Heart right ventricle (tissue), 16 donors: ENCODE results near the gene MGMT. TPM values are rescaled to one million over a fixed set of nuclear protein-coding genes. Genes with fewer than 3 reads are reported as not detected.

ENCODE experiments used
- ATAC-seq, 8 donors: fragments of 200-7000 bp; cut with Tn5 transposase; one replicate each; pipeline ENCODE4 v1.9.1; 2020; ENCODE audit warnings: mild to moderate bottlenecking in 8 of 8, moderate library complexity in 8 of 8, moderate number of reproducible peaks in 1 of 8
- DNase-seq, 2 donors: peaks; one replicate each; pipeline ENCODE4 v3.0.0-alpha.2; 2020
- H3K27ac ChIP-seq, 10 donors: fragments of 200-600 bp; sonication (generic) in 2 of 10; one replicate each; pipeline versions ENCODE4 v1.5.0 to v1.8.0; 2020 to 2022; ENCODE audit warnings: mild to moderate bottlenecking in 3 of 10
- H3K27me3 ChIP-seq, 7 donors: fragments of 200-600 bp; one replicate each; pipeline ENCODE4 v1.8.0; 2021 to 2022; ENCODE audit warnings: mild to moderate bottlenecking in 2 of 7
- H3K36me3 ChIP-seq, 9 donors: fragments of 200-600 bp; sonication (generic) in 1 of 9; one replicate each; pipeline versions ENCODE4 v1.5.0 to v1.8.0; 2020 to 2022; ENCODE audit warnings: mild to moderate bottlenecking in 2 of 9
- H3K4me1 ChIP-seq, 9 donors: fragments of 200-600 bp; sonication (generic) in 1 of 9; one replicate each; pipeline versions ENCODE4 v1.5.0 to v1.8.0; 2020 to 2022; ENCODE audit warnings: mild to moderate bottlenecking in 4 of 9
- H3K4me3 ChIP-seq, 10 donors: fragments of 200-600 bp; sonication (generic) in 2 of 10; one replicate each; pipeline versions ENCODE4 v1.5.0 to v1.8.0; 2020 to 2022; ENCODE audit warnings: mild to moderate bottlenecking in 7 of 10, moderate library complexity in 2 of 10
- H3K9me3 ChIP-seq, 11 donors: fragments of 200-600 bp in 10 of 11; sonication (generic) in 2 of 11; one replicate each; pipeline versions ENCODE4 v1.5.0 to v1.8.0; 2013 to 2022; ENCODE audit warnings: mild to moderate bottlenecking in 2 of 11, control low read depth in 1 of 11, moderate library complexity in 1 of 11
- CTCF ChIP-seq, 9 donors: fragments of 200-600 bp; sonication (generic) in 2 of 9; IDR thresholded peaks; one replicate each; pipeline versions ENCODE4 v1.5.0 to v1.8.0; 2021 to 2022; ENCODE audit warnings: antibody characterized with exemption in 9 of 9, mild to moderate bottlenecking in 5 of 9, moderate library complexity in 1 of 9
- WGBS, 2 donors: extraction: QIAGEN DNeasy Blood & Tissue Kit; methylation state at CpG; one replicate each; pipeline ENCODE4 v1.1.7; 2013; ENCODE audit warnings: inconsistent platforms in 1 of 2; 5-methylcytosine and 5-hydroxymethylcytosine counted together
- intact Hi-C, 10 donors: fragments of 100-400 bp; cut with DNase I; formaldehyde crosslinking; loops; one replicate each; pipeline versions ENCODE4 v1.11.1 to v1.14.2; 2022
- polyA plus RNA-seq, 2 donors: library from polyadenylated mRNA; stranded (reverse); fragments of 200-250 nt; gene quantifications; one replicate each; pipeline ENCODE4 v1.2.3, GENCODE V29; 2013
- total RNA-seq, 10 donors: library from RNA; stranded (reverse); fragmentation: NEBNext Ultra II Directional in 3 of 10; extraction: Animal tissue kit (Norgen Biotek cat#: 25700) in 3 of 10; gene quantifications; one replicate each; pipeline versions ENCODE4 v1.2.1 to v1.2.4, GENCODE V29; 2021 to 2023
- donor health status: Arrhythmogenic right ventricular cardiomyopathy.
- donor health status: ischemic (EF 13 %, LVEDD 7.1; RV severe dilation, severe dysfunction).
- donor health status: healthy with polysubstance abuse.
- donor health status: DM: no; HTN: yes; CAD: no.
- donor health status: DM: no; HTN: no; CAD: no.
- donor health status: ischemic (EF 25% LVEDD 6.9; RV normal size, moderate dysfunction).
- donor health status: ischemic (EF 25% LVEDD 5.7; RV mildly dilated, moderate dysfunction).
- donor health status: healthy.
- donor health status: DM: yes; HTN: yes; CAD: no.
- donor health status: Ischemic cardiomyopathy.
- donor health status: ischemic (EF 35%, LVEDD 5.7; RV mildly dilated, moderate dysfunction).
- donor health status: nonischemic (EF 11% LVEDD 7.7; RV severe dilation, severe dysfunction).
- donor health status: DM: yes; HTN: yes; CAD: no.
- donor health status: PGD.
- donor health status: ischemic (EF 29% LVEDD 5.4; RV normal size, mild dysfunction).
- donor health status: nonischemic (EF 23%, LVEDD 6.1; RV moderate dilation, normal function).

MGMT gene
- total and polyA plus RNA-seq, 12 donors, result 8.4 to 17.8 (median 12.9) TPM

DNA sequence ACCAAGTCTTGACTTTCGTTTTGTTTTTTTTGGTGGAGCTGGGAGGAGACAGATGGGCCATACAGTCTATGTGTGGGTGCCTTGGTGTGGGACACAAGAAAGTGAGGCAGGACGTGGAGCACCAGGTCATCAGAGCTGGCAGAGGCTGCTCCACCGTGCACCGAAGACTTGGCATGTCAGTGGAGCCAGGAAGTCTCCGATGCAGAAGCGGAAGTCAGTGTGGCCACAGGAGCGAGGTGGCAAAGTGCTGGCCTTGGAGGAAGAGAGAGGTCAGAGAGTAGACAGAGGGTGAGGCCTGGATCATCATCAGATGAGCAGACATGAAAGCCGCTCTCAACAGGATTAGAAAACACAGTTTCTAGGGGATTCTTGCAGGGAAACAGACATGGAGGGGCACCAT lies 116.8 kb downstream of the MGMT start:
- Histone ChIP-seq H3K36me3 (no peaks in the 10 kb centered on the region), H3K4me1 (no peaks in the 10 kb centered on the region), H3K4me3 (no peak overlapping the region), H3K27ac (no peak overlapping the region), H3K9me3 (peaks cover 0 to 50% (median 21%) of the 10 kb centered on the region in 11 donors), H3K27me3 (no peaks in the 10 kb centered on the region)
- DNase-seq, result no peak
- intact Hi-C loops, result no loop called here
- no peak for ATAC-seq
- no peak for TF ChIP-seq CTCF (IDR thresholded peaks at IDR 0.05)
- 90 to 94% methylated on average over 8 of the region's 8 CpGs for WGBS, 2 donors

DNA sequence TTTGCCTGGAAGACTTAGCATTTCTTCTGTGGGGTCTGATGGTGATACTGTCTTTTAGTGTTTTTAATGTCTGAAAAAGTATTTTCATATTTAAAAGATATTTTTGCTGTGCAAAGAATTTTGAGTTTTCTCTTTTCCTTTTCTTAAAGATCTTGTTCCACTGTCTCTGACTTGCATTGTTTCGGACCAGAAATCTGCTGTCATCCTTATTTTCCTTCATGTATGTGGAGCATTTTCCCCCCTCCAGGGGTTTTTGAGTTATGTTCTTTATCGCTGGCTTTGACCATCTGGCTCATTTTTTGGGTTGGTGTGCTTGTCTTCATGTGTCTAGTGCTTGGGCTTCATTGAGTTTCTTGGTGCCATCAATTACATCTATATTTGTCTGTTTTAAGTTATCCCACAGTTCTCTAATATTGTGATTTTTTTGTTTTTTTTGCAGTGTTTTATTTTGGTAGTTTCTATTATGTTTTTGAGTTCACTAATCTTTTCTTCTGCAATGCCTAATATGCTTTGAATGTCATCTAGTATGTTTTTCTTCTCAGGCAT lies 119.9 kb downstream of the MGMT start:
- Histone ChIP-seq H3K27me3 (no peaks in the 10 kb centered on the region), H3K27ac (no peak overlapping the region), H3K36me3 (no peaks in the 10 kb centered on the region), H3K4me1 (no peaks in the 10 kb centered on the region), H3K4me3 (no peak overlapping the region), H3K9me3 (peaks cover 0 to 59% (median 21%) of the 10 kb centered on the region in 11 donors)
- intact Hi-C loops, result no loop called here
- WGBS, 2 donors, result 96% methylated on average over 2 of the region's 2 CpGs
- no peak for TF ChIP-seq CTCF (IDR thresholded peaks at IDR 0.05)
- no peak for ATAC-seq
- DNase-seq, result no peak

- H3K9me3 ChIP-seq, result peaks cover 0 to 51% (median 21%) of the 10 kb centered on the region in 11 donors
- ATAC-seq (no peak), DNase-seq (no peak)
- no peak overlapping the region for H3K4me3 ChIP-seq
- no peak overlapping the region for H3K27ac ChIP-seq
- no peaks in the 10 kb centered on the region for H3K27me3 ChIP-seq
- intact Hi-C loops, result no loop called here
- TF ChIP-seq CTCF (IDR thresholded peaks at IDR 0.05), result no peak
- H3K4me1 ChIP-seq, result no peaks in the 10 kb centered on the region
- H3K36me3 ChIP-seq, result no peaks in the 10 kb centered on the region
- WGBS, 2 donors, result 96% methylated on average over 9 of the region's 9 CpGs
These were observed 122.5 kb downstream of the MGMT start for GRCh38 chr10:129589546-129589945.

GRCh38 chr10:129593953-129594352 lies 126.9 kb downstream of the MGMT start:
- Histone ChIP-seq H3K27ac (no peak overlapping the region), H3K9me3 (peaks cover 0 to 11% (median 0%) of the 10 kb centered on the region in 11 donors), H3K4me3 (no peak overlapping the region), H3K4me1 (no peaks in the 10 kb centered on the region), H3K27me3 (no peaks in the 10 kb centered on the region), H3K36me3 (no peaks in the 10 kb centered on the region)
- ATAC-seq (no peak), DNase-seq (no peak)
- 94 to 95% methylated on average over 3 of the region's 3 CpGs for WGBS, 2 donors
- intact Hi-C loops, result loop anchor here in 1 of 10 donors (2.0 kb wide), 1 partner anchor 55 kb away; no protein-coding TSS in a partner anchor
- no peak for TF ChIP-seq CTCF (IDR thresholded peaks at IDR 0.05)
